H9 (cell line): ENCODE data around the gene MAPK1IP1L. TPM values are rescaled to one million over a fixed set of nuclear protein-coding genes. Genes with fewer than 3 reads are reported as not detected.

Experiments
- DNase-seq: peaks from one replicate; pipeline ENCODE4 v3.0.0-alpha.2; 2017
- H2AFZ ChIP-seq: one replicate; pipeline ENCODE4 v1.6.1; 2013; ENCODE audit warnings: mild to moderate bottlenecking, low read length, control low read depth, moderate library complexity
- H2AK5ac ChIP-seq: 2 replicates; pipeline ENCODE4 v1.6.1; 2013; ENCODE audit warnings: low read length, control low read depth, mixed read lengths; ENCODE audit not compliant: insufficient read length
- H2BK120ac ChIP-seq: one replicate; pipeline ENCODE4 v1.6.1; 2013; ENCODE audit warnings: low read depth, mild to moderate bottlenecking, low read length, control low read depth, inconsistent platforms; ENCODE audit not compliant: poor library complexity, severe bottlenecking
- H2BK12ac ChIP-seq: 2 replicates; pipeline ENCODE4 v1.6.1; 2013; ENCODE audit warnings: low read length, control low read depth, mixed read lengths, low read depth; ENCODE audit not compliant: insufficient read length
- H2BK15ac ChIP-seq: 2 replicates; pipeline ENCODE4 v1.6.1; 2013; ENCODE audit warnings: low read depth, low read length, control low read depth
- H2BK20ac ChIP-seq: one replicate; pipeline ENCODE4 v1.6.1; 2013; ENCODE audit warnings: low read depth, mild to moderate bottlenecking, low read length, control low read depth, inconsistent platforms; ENCODE audit not compliant: poor library complexity, severe bottlenecking
- H2BK5ac ChIP-seq: 2 replicates; pipeline ENCODE4 v1.6.1; 2013; ENCODE audit warnings: low read length, control low read depth, mixed read lengths; ENCODE audit not compliant: insufficient read length
- H3K14ac ChIP-seq: 2 replicates; pipeline ENCODE4 v1.6.1; 2013; ENCODE audit warnings: low read length, control low read depth; ENCODE audit not compliant: insufficient read depth
- H3K18ac ChIP-seq: 2 replicates; pipeline ENCODE4 v1.6.1; 2013; ENCODE audit warnings: low read depth, mild to moderate bottlenecking, mixed read lengths, low read length, control low read depth; ENCODE audit not compliant: insufficient read length
- H3K23ac ChIP-seq: 2 replicates; pipeline ENCODE4 v1.6.1; 2013; ENCODE audit warnings: low read length, control low read depth, mixed read lengths, low read depth; ENCODE audit not compliant: insufficient read length
- H3K23me2 ChIP-seq: 2 replicates; pipeline ENCODE4 v1.6.1; 2013; ENCODE audit warnings: low read depth, mild to moderate bottlenecking, mixed read lengths, low read length, control low read depth; ENCODE audit not compliant: insufficient read length, poor library complexity, severe bottlenecking
- H3K27ac ChIP-seq: 2 replicates; pipeline ENCODE4 v1.5.1; 2013; ENCODE audit warnings: low read length, control low read depth, mixed read lengths, low read depth; ENCODE audit not compliant: insufficient read length
- H3K27me3 ChIP-seq: 2 replicates; pipeline ENCODE4 v1.6.1; 2013; ENCODE audit warnings: low read length, control low read depth, inconsistent platforms; ENCODE audit not compliant: insufficient read depth
- H3K4ac ChIP-seq: 2 replicates; pipeline ENCODE4 v1.6.1; 2013; ENCODE audit warnings: low read depth, mild to moderate bottlenecking, control low read depth, inconsistent platforms, low read length, moderate library complexity
- H3K4me1 ChIP-seq: 2 replicates; pipeline ENCODE4 v1.6.1; 2013; ENCODE audit warnings: low read length, control low read depth, inconsistent platforms; ENCODE audit not compliant: insufficient read depth
- H3K4me2 ChIP-seq: 2 replicates; pipeline ENCODE4 v1.6.1; 2013; ENCODE audit warnings: low read length, control low read depth, mixed read lengths; ENCODE audit not compliant: insufficient read length, insufficient read depth
- H3K56ac ChIP-seq: 2 replicates; pipeline ENCODE4 v1.6.1; 2013; ENCODE audit warnings: low read depth, mild to moderate bottlenecking, mixed read lengths, low read length, control low read depth; ENCODE audit not compliant: insufficient read length
- H3K79me1 ChIP-seq: 2 replicates; pipeline ENCODE4 v1.6.1; 2013; ENCODE audit warnings: low read depth, mild to moderate bottlenecking, moderate library complexity, low read length, control low read depth, inconsistent platforms; ENCODE audit not compliant: insufficient read depth, poor library complexity, severe bottlenecking
- H3K79me2 ChIP-seq: 2 replicates; pipeline ENCODE4 v1.6.1; 2013; ENCODE audit warnings: low read length, control low read depth, inconsistent platforms; ENCODE audit not compliant: insufficient read depth
- H3K9ac ChIP-seq: 2 replicates; pipeline ENCODE4 v1.6.1; 2013; ENCODE audit warnings: low read length, control low read depth, mixed read lengths; ENCODE audit not compliant: insufficient read length; ENCODE audit errors: extremely low read depth
- H3K9me3 ChIP-seq: one replicate; pipeline ENCODE4 v1.6.1; 2013; ENCODE audit warnings: low read depth, low read length, inconsistent platforms; ENCODE audit not compliant: control insufficient read depth
- H3T11ph ChIP-seq: one replicate; pipeline ENCODE4 v1.6.1; 2013; ENCODE audit warnings: mild to moderate bottlenecking, low read length, control low read depth, inconsistent platforms
- H4K20me1 ChIP-seq: one replicate; pipeline ENCODE4 v1.6.1; 2013; ENCODE audit not compliant: control insufficient read depth, insufficient read length, insufficient read depth
- H4K5ac ChIP-seq: 2 replicates; pipeline ENCODE4 v1.6.1; 2013; ENCODE audit warnings: low read depth, mild to moderate bottlenecking, mixed read lengths, low read length, control low read depth; ENCODE audit not compliant: insufficient read length
- H4K8ac ChIP-seq: replicated peaks from 2 replicates; pipeline ENCODE4 v1.6.1; 2013; ENCODE audit warnings: low read length, control low read depth, mixed read lengths, low read depth; ENCODE audit not compliant: insufficient read length
- H4K91ac ChIP-seq: 2 replicates; pipeline ENCODE4 v1.6.1; 2013; ENCODE audit warnings: low read depth, mild to moderate bottlenecking, moderate library complexity, mixed read lengths, low read length, control low read depth; ENCODE audit not compliant: insufficient read length
- H3K27ac Mint-ChIP-seq, 3 experiments: 2 replicates in 2 of 3; 3 replicates in 1 of 3; pipeline ENCODE4 v1.8.0; 2020 to 2021; ENCODE audit warnings: mixed read lengths in 3 of 3, mild to moderate bottlenecking in 1 of 3, moderate library complexity in 1 of 3
- H3K27me3 Mint-ChIP-seq: 2 replicates; pipeline ENCODE4 v1.8.0; 2021; ENCODE audit warnings: low read depth, mild to moderate bottlenecking, moderate library complexity, mixed read lengths
- H3K36me3 Mint-ChIP-seq, 3 experiments: 2 replicates in 2 of 3; 3 replicates in 1 of 3; pipeline ENCODE4 v1.8.0; 2020 to 2021; ENCODE audit warnings: low read depth in 3 of 3, mixed read lengths in 3 of 3; ENCODE audit not compliant: insufficient read depth in 1 of 3
- H3K4me1 Mint-ChIP-seq, 2 experiments: 2 replicates each; pipeline ENCODE4 v1.8.0; 2020; ENCODE audit warnings: mixed read lengths in 2 of 2
- H3K4me3 Mint-ChIP-seq, 2 experiments: 2 replicates in 1 of 2; 3 replicates in 1 of 2; pipeline ENCODE4 v1.8.0; 2020 to 2021; ENCODE audit warnings: mild to moderate bottlenecking in 2 of 2, mixed read lengths in 2 of 2, moderate library complexity in 1 of 2
- H3K9me3 Mint-ChIP-seq, 2 experiments: 2 replicates in 1 of 2; 3 replicates in 1 of 2; pipeline ENCODE4 v1.8.0; 2020; ENCODE audit warnings: mild to moderate bottlenecking in 2 of 2, mixed read lengths in 2 of 2, moderate library complexity in 1 of 2
- WGBS: extraction: QIAGEN DNeasy Blood & Tissue Kit; methylation state at CpG from one replicate; pipeline ENCODE4 v1.1.7; 2013; ENCODE audit warnings: missing lambda C conversion rate, low lambda C conversion rate, mixed read lengths; ENCODE audit not compliant: insufficient read length; ENCODE audit errors: extremely low coverage; 5-methylcytosine and 5-hydroxymethylcytosine counted together
- total RNA-seq: library from RNA; stranded (reverse); gene quantifications from 2 replicates; pipeline ENCODE4 v1.2.1, GENCODE V29; 2021
- TF ChIP-seq, protein P1 (sequence below): fragments of 200-600 bp; sonication (generic); conservative IDR thresholded peaks from 3 replicates; pipeline ENCODE4 v1.8.0; 2021; ENCODE audit warnings: antibody characterized with exemption, mild to moderate bottlenecking

Gene MAPK1IP1L
- total RNA-seq, 1 experiment from 2014 or later, result 133 TPM

DNA sequence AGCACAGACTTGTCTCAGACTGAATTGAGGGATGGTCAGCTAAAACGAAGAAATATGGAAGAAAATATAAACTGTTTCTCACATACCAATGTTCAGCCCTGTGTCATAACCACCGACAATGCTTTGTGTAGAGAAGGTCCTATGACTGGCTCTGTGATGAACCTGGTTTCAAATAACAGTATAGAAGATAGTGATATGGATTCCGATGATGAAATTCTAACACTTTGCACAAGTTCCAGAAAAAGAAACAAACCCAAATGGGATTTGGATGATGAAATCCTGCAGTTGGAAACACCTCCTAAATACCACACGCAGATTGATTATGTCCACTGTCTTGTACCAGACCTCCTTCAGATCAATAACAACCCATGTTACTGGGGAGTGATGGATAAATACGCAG, 7.9 kb upstream of the MAPK1IP1L start:
- Histone ChIP-seq H3K23ac (no peak overlapping the region), H3K9ac (no peak overlapping the region), H2BK20ac (no peak overlapping the region), H4K91ac (no peak overlapping the region), H3K56ac (no peak overlapping the region), H3K9me3 (no peaks in the 10 kb centered on the region), H3K79me2 (no peaks in the 10 kb centered on the region), H2AFZ (no peak overlapping the region), H3K27ac (no peak overlapping the region), H3K79me1 (peaks cover 3% of the 10 kb centered on the region), H4K5ac (no peak overlapping the region), H2BK12ac (no peak overlapping the region), H3T11ph (no peak overlapping the region), H4K20me1 (no peaks in the 10 kb centered on the region), H2BK15ac (no peak overlapping the region), H3K14ac (no peak overlapping the region), H3K4me2 (no peak overlapping the region), H3K18ac (no peak overlapping the region), H3K27me3 (no peaks in the 10 kb centered on the region), H3K4ac (no peak overlapping the region), H2AK5ac (no peak overlapping the region), H2BK120ac (no peak overlapping the region), H4K8ac (no peak overlapping the region), H3K4me1 (no peaks in the 10 kb centered on the region), H3K23me2 (no peaks in the 10 kb centered on the region), H2BK5ac (no peak overlapping the region)
- no peak overlapping the region for H3K27ac Mint-ChIP-seq
- H3K9me3 Mint-ChIP-seq, result no peaks in the 10 kb centered on the region
- TF ChIP-seq, protein P1, sequence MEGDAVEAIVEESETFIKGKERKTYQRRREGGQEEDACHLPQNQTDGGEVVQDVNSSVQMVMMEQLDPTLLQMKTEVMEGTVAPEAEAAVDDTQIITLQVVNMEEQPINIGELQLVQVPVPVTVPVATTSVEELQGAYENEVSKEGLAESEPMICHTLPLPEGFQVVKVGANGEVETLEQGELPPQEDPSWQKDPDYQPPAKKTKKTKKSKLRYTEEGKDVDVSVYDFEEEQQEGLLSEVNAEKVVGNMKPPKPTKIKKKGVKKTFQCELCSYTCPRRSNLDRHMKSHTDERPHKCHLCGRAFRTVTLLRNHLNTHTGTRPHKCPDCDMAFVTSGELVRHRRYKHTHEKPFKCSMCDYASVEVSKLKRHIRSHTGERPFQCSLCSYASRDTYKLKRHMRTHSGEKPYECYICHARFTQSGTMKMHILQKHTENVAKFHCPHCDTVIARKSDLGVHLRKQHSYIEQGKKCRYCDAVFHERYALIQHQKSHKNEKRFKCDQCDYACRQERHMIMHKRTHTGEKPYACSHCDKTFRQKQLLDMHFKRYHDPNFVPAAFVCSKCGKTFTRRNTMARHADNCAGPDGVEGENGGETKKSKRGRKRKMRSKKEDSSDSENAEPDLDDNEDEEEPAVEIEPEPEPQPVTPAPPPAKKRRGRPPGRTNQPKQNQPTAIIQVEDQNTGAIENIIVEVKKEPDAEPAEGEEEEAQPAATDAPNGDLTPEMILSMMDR, result no peak
- WGBS, result no CpG with 5 or more reads among the region's 5 CpGs
- DNase-seq, result no peak
- peaks cover 7 to 9% of the 10 kb centered on the region in 2 experiments for H3K4me1 Mint-ChIP-seq
- H3K36me3 Mint-ChIP-seq, result peaks cover 17 to 50% (median 33%) of the 10 kb centered on the region in 3 experiments; a peak in 6 of 7 replicates
- H3K27me3 Mint-ChIP-seq, result peaks cover 15% of the 10 kb centered on the region
- no peak overlapping the region for H3K4me3 Mint-ChIP-seq
